ENCODE measurements around the gene FBXL19.

The FBXL19 gene

DNA sequence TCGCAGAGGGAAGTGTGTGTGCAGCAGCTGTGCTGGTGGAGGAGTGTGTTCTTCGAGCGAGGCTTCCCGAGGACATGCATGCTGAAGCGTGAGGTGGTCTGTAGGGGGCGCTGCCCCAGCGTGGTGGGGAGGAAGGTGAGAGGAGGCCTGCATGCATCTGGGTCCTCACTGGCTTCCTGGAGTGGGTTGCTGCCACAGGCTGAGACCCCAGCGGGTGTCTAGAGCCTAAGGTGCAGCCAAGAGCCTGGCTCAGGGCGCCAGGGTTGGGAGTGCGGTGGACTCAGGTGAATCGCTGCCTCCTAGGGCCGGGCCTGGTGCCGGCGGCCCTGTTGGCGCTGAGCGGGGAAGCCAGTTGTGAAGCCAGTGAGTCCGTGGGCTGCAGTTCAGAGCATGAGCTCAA is 54.1 kb downstream of the FBXL19 start:
- no peak overlapping the region for H3K4me3 ChIP-seq (ENCODE audit: low read length)
- H3K36me3 ChIP-seq (ENCODE audit: insufficient read depth, low read length): peaks cover 81% of the 10 kb centered on the region
- no peaks in the 10 kb centered on the region for H3K27me3 ChIP-seq (ENCODE audit: insufficient read depth, low read length)
- no peaks in the 10 kb centered on the region for H3K9me3 ChIP-seq (ENCODE audit: low read length)
- H3K4me1 ChIP-seq (ENCODE audit: insufficient read depth, low read length): no peaks in the 10 kb centered on the region
- H2AFZ ChIP-seq (ENCODE audit: low read depth, low read length): no peak overlapping the region

DNA sequence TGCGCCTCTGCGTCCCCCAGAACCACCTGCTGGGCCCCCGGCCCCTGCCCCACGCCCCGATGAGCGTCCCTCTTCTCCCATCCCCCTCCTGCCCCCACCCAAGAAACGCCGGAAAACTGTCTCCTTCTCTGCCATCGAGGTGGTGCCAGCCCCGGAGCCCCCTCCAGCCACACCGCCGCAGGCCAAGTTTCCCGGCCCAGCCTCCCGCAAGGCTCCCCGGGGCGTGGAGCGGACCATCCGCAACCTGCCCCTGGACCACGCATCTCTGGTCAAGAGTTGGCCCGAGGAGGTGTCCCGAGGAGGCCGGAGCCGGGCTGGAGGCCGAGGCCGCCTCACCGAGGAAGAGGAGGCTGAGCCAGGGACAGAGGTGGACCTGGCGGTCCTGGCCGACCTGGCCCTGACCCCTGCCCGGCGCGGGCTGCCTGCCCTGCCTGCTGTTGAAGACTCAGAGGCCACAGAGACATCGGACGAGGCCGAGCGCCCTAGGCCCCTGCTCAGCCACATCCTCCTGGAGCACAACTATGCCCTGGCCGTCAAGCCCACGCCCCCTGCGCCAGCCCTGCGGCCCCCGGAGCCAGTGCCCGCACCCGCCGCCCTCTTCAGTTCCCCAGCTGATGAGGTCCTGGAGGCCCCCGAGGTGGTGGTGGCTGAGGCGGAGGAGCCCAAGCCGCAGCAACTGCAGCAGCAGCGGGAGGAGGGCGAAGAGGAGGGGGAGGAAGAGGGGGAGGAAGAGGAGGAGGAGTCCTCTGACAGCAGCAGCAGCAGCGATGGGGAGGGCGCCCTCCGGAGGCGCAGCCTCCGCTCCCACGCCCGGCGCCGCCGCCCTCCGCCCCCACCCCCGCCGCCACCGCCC is 56.0 kb downstream of the FBXL19 start:
- no peak overlapping the region for H2AFZ ChIP-seq (ENCODE audit: low read depth, low read length)
- no peaks in the 10 kb centered on the region for H3K9me3 ChIP-seq (ENCODE audit: low read length)
- H3K4me3 ChIP-seq (ENCODE audit: low read length): no peak overlapping the region
- peaks cover 79% of the 10 kb centered on the region for H3K36me3 ChIP-seq (ENCODE audit: insufficient read depth, low read length)
- no peaks in the 10 kb centered on the region for H3K4me1 ChIP-seq (ENCODE audit: insufficient read depth, low read length)
- no peaks in the 10 kb centered on the region for H3K27me3 ChIP-seq (ENCODE audit: insufficient read depth, low read length)

GRCh38 chr16:30980023-30980371 is 56.6 kb downstream of the FBXL19 start:
- Histone ChIP-seq H3K36me3 (ENCODE audit: insufficient read depth, low read length) (peaks cover 77% of the 10 kb centered on the region), H3K9me3 (ENCODE audit: low read length) (no peaks in the 10 kb centered on the region), H2AFZ (ENCODE audit: low read depth, low read length) (no peak overlapping the region), H3K27me3 (ENCODE audit: insufficient read depth, low read length) (no peaks in the 10 kb centered on the region), H3K4me1 (ENCODE audit: insufficient read depth, low read length) (peaks cover 3% of the 10 kb centered on the region), H3K4me3 (ENCODE audit: low read length) (no peak overlapping the region)

- Histone ChIP-seq H2AFZ (ENCODE audit: low read depth, low read length) (no peak overlapping the region), H3K4me1 (ENCODE audit: insufficient read depth, low read length) (peaks cover 7% of the 10 kb centered on the region), H3K27me3 (ENCODE audit: insufficient read depth, low read length) (no peaks in the 10 kb centered on the region), H3K36me3 (ENCODE audit: insufficient read depth, low read length) (peaks cover 74% of the 10 kb centered on the region), H3K4me3 (ENCODE audit: low read length) (no peak overlapping the region), H3K9me3 (ENCODE audit: low read length) (no peaks in the 10 kb centered on the region)
Observed at GRCh38 chr16:30980434-30980833, 57.1 kb downstream of the FBXL19 start.

- Histone ChIP-seq H2AFZ (ENCODE audit: low read depth, low read length) (no peak overlapping the region), H3K27me3 (ENCODE audit: insufficient read depth, low read length) (no peaks in the 10 kb centered on the region), H3K4me3 (ENCODE audit: low read length) (no peak overlapping the region), H3K4me1 (ENCODE audit: insufficient read depth, low read length) (peaks cover 8% of the 10 kb centered on the region), H3K36me3 (ENCODE audit: insufficient read depth, low read length) (peaks cover 68% of the 10 kb centered on the region), H3K9me3 (ENCODE audit: low read length) (no peaks in the 10 kb centered on the region)
Observed at GRCh38 chr16:30980959-30981358, 57.6 kb downstream of the FBXL19 start.

GRCh38 chr16:30982548-30983288 is 59.3 kb downstream of the FBXL19 start:
- Histone ChIP-seq H3K4me3 (ENCODE audit: low read length) (no peak overlapping the region), H3K36me3 (ENCODE audit: insufficient read depth, low read length) (peaks cover 53% of the 10 kb centered on the region), H3K27me3 (ENCODE audit: insufficient read depth, low read length) (no peaks in the 10 kb centered on the region), H3K9me3 (ENCODE audit: low read length) (no peaks in the 10 kb centered on the region), H2AFZ (ENCODE audit: low read depth, low read length) (no peak overlapping the region), H3K4me1 (ENCODE audit: insufficient read depth, low read length) (peaks cover 8% of the 10 kb centered on the region)

- H3K4me1 ChIP-seq (ENCODE audit: insufficient read depth, low read length): peaks cover 8% of the 10 kb centered on the region
- H3K9me3 ChIP-seq (ENCODE audit: low read length): no peaks in the 10 kb centered on the region
- no peaks in the 10 kb centered on the region for H3K27me3 ChIP-seq (ENCODE audit: insufficient read depth, low read length)
- H2AFZ ChIP-seq (ENCODE audit: low read depth, low read length): no peak overlapping the region
- H3K36me3 ChIP-seq (ENCODE audit: insufficient read depth, low read length): peaks cover 47% of the 10 kb centered on the region
- no peak overlapping the region for H3K4me3 ChIP-seq (ENCODE audit: low read length)
Observed at GRCh38 chr16:30983289-30983889, 60.0 kb downstream of the FBXL19 start.

DNA sequence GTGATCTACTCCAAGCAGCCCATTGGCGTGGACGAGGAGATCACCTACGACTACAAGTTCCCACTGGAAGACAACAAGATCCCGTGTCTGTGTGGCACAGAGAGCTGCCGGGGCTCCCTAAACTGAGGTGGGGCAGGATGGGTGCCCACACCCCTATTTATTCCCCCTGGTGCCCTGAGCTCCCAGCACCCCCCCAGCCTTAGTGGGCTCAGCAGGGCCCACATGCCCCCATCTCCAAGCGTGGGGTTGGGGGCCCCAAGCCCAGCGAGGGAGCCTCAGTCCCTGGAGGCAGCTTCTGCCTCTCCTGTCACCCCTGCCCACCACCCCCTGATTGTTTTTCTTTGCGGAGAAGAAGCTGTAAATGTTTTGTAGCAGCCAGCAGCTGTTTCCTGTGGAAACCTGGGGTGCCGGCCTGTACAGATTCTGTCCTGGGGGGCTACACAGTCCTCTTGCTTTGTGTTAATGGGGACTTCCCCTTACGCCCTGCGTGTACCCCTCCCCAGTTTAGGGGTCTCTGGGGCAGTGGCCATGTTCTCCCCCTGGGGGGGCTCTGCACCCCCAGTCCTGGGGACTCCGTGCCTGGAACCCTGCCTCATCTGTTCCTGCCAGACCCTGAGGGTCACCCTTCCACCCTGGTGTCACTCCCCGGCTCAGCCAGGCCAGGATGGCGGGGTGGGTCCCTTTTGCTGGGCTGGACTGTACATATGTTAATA is 60.7 kb downstream of the FBXL19 start:
- peaks cover 8% of the 10 kb centered on the region for H3K4me1 ChIP-seq (ENCODE audit: insufficient read depth, low read length)
- peaks cover 42% of the 10 kb centered on the region for H3K36me3 ChIP-seq (ENCODE audit: insufficient read depth, low read length)
- no peaks in the 10 kb centered on the region for H3K9me3 ChIP-seq (ENCODE audit: low read length)
- no peak overlapping the region for H3K4me3 ChIP-seq (ENCODE audit: low read length)
- H2AFZ ChIP-seq (ENCODE audit: low read depth, low read length): no peak overlapping the region
- no peaks in the 10 kb centered on the region for H3K27me3 ChIP-seq (ENCODE audit: insufficient read depth, low read length)

DNA sequence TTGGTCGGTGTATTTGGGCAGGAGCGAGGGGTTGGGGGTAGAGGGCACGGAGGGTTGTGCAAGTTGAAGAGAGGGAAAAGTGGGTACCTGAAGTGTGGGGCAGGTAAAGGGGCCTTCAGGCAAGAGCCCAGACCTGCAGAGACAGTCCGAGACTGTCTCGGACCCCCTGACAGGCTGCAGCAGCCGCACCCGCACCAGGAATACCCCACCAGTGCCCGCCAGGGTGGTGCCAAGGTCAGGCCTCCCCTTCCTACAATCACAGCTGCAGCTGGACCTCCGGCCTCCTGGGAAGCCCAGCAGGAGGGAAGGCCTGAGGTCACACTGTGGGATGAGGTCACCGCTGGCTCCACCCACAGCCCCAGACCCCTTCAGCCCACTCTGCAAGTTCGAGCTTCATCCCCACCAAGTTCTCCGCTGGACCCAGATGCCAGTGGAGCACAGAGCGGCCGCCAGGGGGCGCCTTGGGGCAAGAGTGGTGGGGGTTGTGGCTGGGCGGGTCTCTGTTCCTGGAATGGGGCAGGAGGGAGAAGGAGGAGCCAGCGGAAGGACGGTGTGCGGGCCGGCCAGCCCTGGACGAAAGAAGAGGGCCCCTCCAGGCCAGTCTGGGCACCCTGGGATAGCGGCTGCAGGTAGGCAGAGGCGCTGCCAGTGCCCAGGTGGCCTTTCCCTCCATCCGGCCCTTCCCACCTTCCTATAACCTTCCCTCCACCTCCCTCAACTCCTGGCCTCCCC is 61.5 kb downstream of the FBXL19 start, which contains the start of gene HSD3B7:
Gene HSD3B7, plus strand, starts transcription at position 539 of the 732 bp plus-strand sequence. CDS start 452 bp downstream, outside the sequence.
- H3K9me3 ChIP-seq (ENCODE audit: low read length): no peaks in the 10 kb centered on the region
- peaks cover 36% of the 10 kb centered on the region for H3K36me3 ChIP-seq (ENCODE audit: insufficient read depth, low read length)
- no peak within 1 kb of the TSS for H2AFZ ChIP-seq (ENCODE audit: low read depth, low read length)
- no peaks in the 10 kb centered on the region for H3K27me3 ChIP-seq (ENCODE audit: insufficient read depth, low read length)
- H3K4me3 ChIP-seq (ENCODE audit: low read length): no peak within 1 kb of the TSS
- H3K4me1 ChIP-seq (ENCODE audit: insufficient read depth, low read length): peaks cover 8% of the 10 kb centered on the region

DNA sequence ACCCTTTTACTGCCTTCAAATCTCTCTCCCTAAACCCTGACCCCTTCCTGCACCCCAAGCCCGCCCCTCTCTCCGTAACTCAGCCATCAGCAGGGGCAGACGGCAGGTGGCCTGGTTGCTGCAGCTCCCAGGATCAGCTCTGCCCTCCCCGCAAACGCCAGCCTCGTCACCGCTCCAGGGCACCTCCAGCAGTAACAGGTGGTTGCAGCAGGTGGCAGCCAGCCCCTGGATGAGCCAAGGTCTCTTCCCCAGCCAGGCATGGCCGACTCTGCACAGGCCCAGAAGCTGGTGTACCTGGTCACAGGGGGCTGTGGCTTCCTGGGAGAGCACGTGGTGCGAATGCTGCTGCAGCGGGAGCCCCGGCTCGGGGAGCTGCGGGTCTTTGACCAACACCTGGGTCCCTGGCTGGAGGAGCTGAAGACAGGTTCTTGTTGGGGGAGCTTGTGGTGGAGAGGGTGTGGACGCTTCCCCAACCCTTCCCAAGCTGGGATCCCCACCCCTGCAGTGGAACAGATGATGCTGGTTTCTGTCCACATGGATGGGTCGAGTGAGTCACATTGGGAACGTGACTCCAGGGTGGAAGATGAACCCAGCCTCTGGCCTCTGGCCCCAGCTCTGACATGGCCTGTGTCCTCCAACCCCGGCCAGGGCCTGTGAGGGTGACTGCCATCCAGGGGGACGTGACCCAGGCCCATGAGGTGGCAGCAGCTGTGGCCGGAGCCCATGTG is 62.2 kb downstream of the FBXL19 start:
- Histone ChIP-seq H3K4me3 (ENCODE audit: low read length) (no peak overlapping the region), H2AFZ (ENCODE audit: low read depth, low read length) (no peak overlapping the region), H3K36me3 (ENCODE audit: insufficient read depth, low read length) (peaks cover 29% of the 10 kb centered on the region), H3K4me1 (ENCODE audit: insufficient read depth, low read length) (peaks cover 8% of the 10 kb centered on the region), H3K27me3 (ENCODE audit: insufficient read depth, low read length) (no peaks in the 10 kb centered on the region), H3K9me3 (ENCODE audit: low read length) (no peaks in the 10 kb centered on the region)

DNA sequence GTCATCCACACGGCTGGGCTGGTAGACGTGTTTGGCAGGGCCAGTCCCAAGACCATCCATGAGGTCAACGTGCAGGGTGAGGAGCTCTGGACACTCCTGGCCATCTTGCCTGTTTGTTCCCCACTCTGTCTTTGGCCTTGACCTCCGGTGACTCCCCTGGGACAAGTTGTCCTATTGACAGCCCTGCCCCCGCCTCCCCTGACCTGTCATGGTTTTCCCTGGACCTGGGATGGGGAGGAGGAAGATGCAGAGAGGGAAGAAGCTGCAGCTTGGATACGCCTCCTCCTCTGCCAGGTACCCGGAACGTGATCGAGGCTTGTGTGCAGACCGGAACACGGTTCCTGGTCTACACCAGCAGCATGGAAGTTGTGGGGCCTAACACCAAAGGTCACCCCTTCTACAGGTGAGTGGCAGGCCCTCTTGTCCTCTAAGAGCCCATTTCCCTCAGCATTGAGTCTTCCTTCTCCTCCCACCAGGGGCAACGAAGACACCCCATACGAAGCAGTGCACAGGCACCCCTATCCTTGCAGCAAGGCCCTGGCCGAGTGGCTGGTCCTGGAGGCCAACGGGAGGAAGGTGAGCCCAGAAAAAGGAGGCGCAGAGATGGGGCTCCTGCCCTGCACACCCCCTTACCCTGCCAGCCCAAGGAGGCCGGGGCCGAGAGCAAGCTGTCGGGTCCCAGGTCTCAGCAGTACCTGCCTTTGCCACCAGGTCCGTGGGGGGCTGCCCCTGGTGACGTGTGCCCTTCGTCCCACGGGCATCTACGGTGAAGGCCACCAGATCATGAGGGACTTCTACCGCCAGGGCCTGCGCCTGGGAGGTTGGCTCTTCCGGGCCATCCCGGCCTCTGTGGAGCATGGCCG is 63.0 kb downstream of the FBXL19 start:
- no peak overlapping the region for H2AFZ ChIP-seq (ENCODE audit: low read depth, low read length)
- no peaks in the 10 kb centered on the region for H3K27me3 ChIP-seq (ENCODE audit: insufficient read depth, low read length)
- no peaks in the 10 kb centered on the region for H3K9me3 ChIP-seq (ENCODE audit: low read length)
- no peak overlapping the region for H3K4me3 ChIP-seq (ENCODE audit: low read length)
- peaks cover 23% of the 10 kb centered on the region for H3K36me3 ChIP-seq (ENCODE audit: insufficient read depth, low read length)
- H3K4me1 ChIP-seq (ENCODE audit: insufficient read depth, low read length): peaks cover 8% of the 10 kb centered on the region

Measured in neuron (in vitro differentiated cells).